Central memory CD8-positive, alpha-beta T cell (primary cell): Measurements from ENCODE around the gene INPP5A.
A peak's percentile ranks its signal among the peaks of the same experiment; 100 is the strongest.
"Not testable (repeated sequence)": the region's sequence is repeated elsewhere in the genome, so short reads cannot be mapped to it uniquely, and the experiment has no call there.

Experiments
- ATAC-seq: fragments of 150-1000 bp; cut with Tn5 transposase; replicated peaks from 2 replicates; pipeline ENCODE4 v1.10.0; 2022; ENCODE audit warnings: mild to moderate bottlenecking, moderate FRiP score, moderate number of reproducible peaks; ENCODE audit not compliant: poor library complexity, severe bottlenecking; ENCODE audit errors: extremely low read depth
- DNase-seq, 2 donors: peaks; one replicate each; pipeline ENCODE4 v3.0.0; 2021; ENCODE audit warnings: low spot score in 2 of 2
- H3K27ac Mint-ChIP-seq: one replicate; pipeline ENCODE4 v1.8.0; 2022; ENCODE audit warnings: low read depth, mild to moderate bottlenecking, moderate library complexity, mixed read lengths
- H3K27me3 Mint-ChIP-seq: one replicate; pipeline ENCODE4 v1.8.0; 2022; ENCODE audit warnings: mixed read lengths
- H3K36me3 Mint-ChIP-seq: one replicate; pipeline ENCODE4 v1.8.0; 2022; ENCODE audit warnings: mild to moderate bottlenecking, moderate library complexity, mixed read lengths; ENCODE audit not compliant: insufficient read depth
- H3K4me1 Mint-ChIP-seq: one replicate; pipeline ENCODE4 v1.8.0; 2022; ENCODE audit warnings: mixed read lengths
- H3K4me3 Mint-ChIP-seq: one replicate; pipeline ENCODE4 v1.8.0; 2022; ENCODE audit warnings: mild to moderate bottlenecking, moderate library complexity, mixed read lengths
- H3K9me3 Mint-ChIP-seq: one replicate; pipeline ENCODE4 v1.8.0; 2022; ENCODE audit warnings: mixed read lengths

Gene INPP5A

GRCh38 chr10:132544744-132545658 is 7.4 kb downstream of the INPP5A start:
- Mint-ChIP-seq H3K36me3 (peaks cover 3% of the 10 kb centered on the region), H3K4me1 (peaks cover 32% of the 10 kb centered on the region), H3K27ac (peak overlapping the region; percentile 60), H3K4me3 (peak overlapping the region; percentile 76), H3K27me3 (no peaks in the 10 kb centered on the region), H3K9me3 (no peaks in the 10 kb centered on the region)
- ATAC-seq (peak; percentile 35), DNase-seq (no peak)

GRCh38 chr10:132545659-132546367 is 8.2 kb downstream of the INPP5A start:
- Mint-ChIP-seq H3K27ac (no peak overlapping the region), H3K9me3 (no peaks in the 10 kb centered on the region), H3K4me3 (no peak overlapping the region), H3K36me3 (peaks cover 3% of the 10 kb centered on the region), H3K27me3 (no peaks in the 10 kb centered on the region), H3K4me1 (peaks cover 30% of the 10 kb centered on the region)
- ATAC-seq (no peak), DNase-seq (no peak)

- Mint-ChIP-seq H3K4me1 (peaks cover 31% of the 10 kb centered on the region), H3K36me3 (peaks cover 3% of the 10 kb centered on the region), H3K9me3 (no peaks in the 10 kb centered on the region), H3K4me3 (no peak overlapping the region), H3K27ac (no peak overlapping the region), H3K27me3 (no peaks in the 10 kb centered on the region)
- no peak for ATAC-seq
- no peak for DNase-seq
Measured at GRCh38 chr10:132546567-132547420, 9.2 kb downstream of the INPP5A start.

GRCh38 chr10:132547421-132547861 is 9.9 kb downstream of the INPP5A start:
- H3K36me3 Mint-ChIP-seq, result peaks cover 3% of the 10 kb centered on the region
- no peak overlapping the region for H3K4me3 Mint-ChIP-seq
- no peak overlapping the region for H3K27ac Mint-ChIP-seq
- no peaks in the 10 kb centered on the region for H3K9me3 Mint-ChIP-seq
- no peak for DNase-seq
- no peak for ATAC-seq
- no peaks in the 10 kb centered on the region for H3K27me3 Mint-ChIP-seq
- peaks cover 31% of the 10 kb centered on the region for H3K4me1 Mint-ChIP-seq

- ATAC-seq (no peak), DNase-seq (no peak)
- Mint-ChIP-seq H3K4me1 (peaks cover 26% of the 10 kb centered on the region), H3K36me3 (peaks cover under 1% of the 10 kb centered on the region), H3K27me3 (no peaks in the 10 kb centered on the region), H3K27ac (no peak overlapping the region), H3K9me3 (no peaks in the 10 kb centered on the region), H3K4me3 (no peak overlapping the region)
Measured at GRCh38 chr10:132548106-132548823, 10.7 kb downstream of the INPP5A start.

- Mint-ChIP-seq H3K27ac (no peak overlapping the region), H3K9me3 (no peaks in the 10 kb centered on the region), H3K36me3 (no peaks in the 10 kb centered on the region), H3K4me1 (peaks cover 26% of the 10 kb centered on the region), H3K27me3 (no peaks in the 10 kb centered on the region), H3K4me3 (no peak overlapping the region)
- ATAC-seq (no peak), DNase-seq (no peak)
Measured at GRCh38 chr10:132548869-132549268, 11.3 kb downstream of the INPP5A start.

GRCh38 chr10:132549371-132549770 is 11.8 kb downstream of the INPP5A start:
- Mint-ChIP-seq H3K27me3 (no peaks in the 10 kb centered on the region), H3K4me1 (peaks cover 23% of the 10 kb centered on the region), H3K4me3 (no peak overlapping the region), H3K27ac (no peak overlapping the region), H3K36me3 (no peaks in the 10 kb centered on the region), H3K9me3 (no peaks in the 10 kb centered on the region)
- ATAC-seq, result no peak
- no peak for DNase-seq

GRCh38 chr10:132550366-132551092 is 12.9 kb downstream of the INPP5A start:
- no peak overlapping the region for H3K27ac Mint-ChIP-seq
- H3K4me3 Mint-ChIP-seq, result peak overlapping the region; percentile 49
- H3K36me3 Mint-ChIP-seq, result no peaks in the 10 kb centered on the region
- no peaks in the 10 kb centered on the region for H3K9me3 Mint-ChIP-seq
- no peak for DNase-seq
- peaks cover 14% of the 10 kb centered on the region for H3K4me1 Mint-ChIP-seq
- no peak for ATAC-seq
- H3K27me3 Mint-ChIP-seq, result no peaks in the 10 kb centered on the region

- H3K9me3 Mint-ChIP-seq, result no peaks in the 10 kb centered on the region
- H3K4me3 Mint-ChIP-seq, result peak overlapping the region; percentile 15
- no peak overlapping the region for H3K27ac Mint-ChIP-seq
- peaks cover 18% of the 10 kb centered on the region for H3K4me1 Mint-ChIP-seq
- ATAC-seq (peak; percentile 54), DNase-seq (no peak)
- no peaks in the 10 kb centered on the region for H3K36me3 Mint-ChIP-seq
- H3K27me3 Mint-ChIP-seq, result no peaks in the 10 kb centered on the region
Measured at GRCh38 chr10:132551093-132551807, 13.7 kb downstream of the INPP5A start.

- Mint-ChIP-seq H3K27me3 (no peaks in the 10 kb centered on the region), H3K4me3 (peak overlapping the region; percentile 15), H3K4me1 (peaks cover 23% of the 10 kb centered on the region), H3K36me3 (no peaks in the 10 kb centered on the region), H3K9me3 (no peaks in the 10 kb centered on the region), H3K27ac (no peak overlapping the region)
- no peak for DNase-seq
- peak; percentile 15 for ATAC-seq
Measured at GRCh38 chr10:132551808-132552130, 14.2 kb downstream of the INPP5A start.

GRCh38 chr10:132552635-132553034 is 15.0 kb downstream of the INPP5A start:
- not testable (repeated sequence) for DNase-seq, H3K4me3 Mint-ChIP-seq, H3K36me3 Mint-ChIP-seq, H3K27me3 Mint-ChIP-seq, H3K9me3 Mint-ChIP-seq, ATAC-seq, H3K27ac Mint-ChIP-seq
- H3K4me1 Mint-ChIP-seq, result peaks cover 26% of the 10 kb centered on the region
